Kidney (tissue), 14 donors: ENCODE data around the gene ISM1. TPM values are rescaled to one million over a fixed set of nuclear protein-coding genes. Genes with fewer than 3 reads are reported as not detected.

Experiments
- DNase-seq, 5 donors: peaks; one replicate each; pipeline ENCODE4 v3.0.0-alpha.2; 2013 to 2020
- FAIRE-seq: peaks from 2 replicates; lab custom pipeline; 2012; peaks lifted over from hg19 to GRCh38; lab: Jason Lieb, UNC
- H3K27ac ChIP-seq, 2 donors: one replicate each; pipeline ENCODE4 v1.7.0; 2013; ENCODE audit warnings: low read depth in 2 of 2, low read length in 2 of 2, inconsistent platforms in 1 of 2
- H3K27me3 ChIP-seq: one replicate; pipeline ENCODE4 v1.7.1; 2013; ENCODE audit warnings: low read length, inconsistent platforms; ENCODE audit not compliant: control insufficient read depth, insufficient read depth
- H3K36me3 ChIP-seq, 3 donors: one replicate each; pipeline versions ENCODE4 v1.7.0 to v1.7.1; 2013; ENCODE audit warnings: low read length in 3 of 3, control low read depth in 1 of 3, inconsistent platforms in 1 of 3; ENCODE audit not compliant: insufficient read depth in 3 of 3, control insufficient read depth in 2 of 3
- H3K4me1 ChIP-seq, 3 donors: one replicate each; pipeline versions ENCODE4 v1.7.0 to v1.7.1; 2013; ENCODE audit warnings: low read length in 3 of 3, inconsistent platforms in 1 of 3, low read depth in 1 of 3; ENCODE audit not compliant: control insufficient read depth in 2 of 3, insufficient read depth in 2 of 3
- H3K4me3 ChIP-seq, 3 donors: one replicate each; pipeline versions ENCODE4 v1.7.0 to v1.8.1; 2013; ENCODE audit warnings: low read length in 3 of 3, control low read depth in 1 of 3, inconsistent platforms in 1 of 3
- H3K9ac ChIP-seq, 3 donors: one replicate each; pipeline versions ENCODE4 v1.7.0 to v1.7.1; 2013; ENCODE audit warnings: low read length in 3 of 3, control low read depth in 1 of 3, inconsistent platforms in 1 of 3
- H3K9me3 ChIP-seq, 3 donors: one replicate each; pipeline versions ENCODE4 v1.7.0 to v1.7.1; 2013; ENCODE audit warnings: low read length in 3 of 3, control low read depth in 1 of 3, inconsistent platforms in 1 of 3; ENCODE audit not compliant: control insufficient read depth in 2 of 3, insufficient read depth in 1 of 3
- CTCF ChIP-seq: IDR thresholded peaks from 3 replicates; pipeline ENCODE4 v1.5.1; 2012; ENCODE audit warnings: mild to moderate bottlenecking, moderate library complexity, borderline replicate concordance; ENCODE audit not compliant: insufficient read depth; ENCODE audit errors: extremely low read depth
- intact Hi-C: fragments of 100-400 bp; cut with DNase I; formaldehyde crosslinking; loops from one replicate; pipeline ENCODE4 v1.11.1; 2022
- polyA plus RNA-seq: library from polyadenylated mRNA; stranded (reverse); fragments of 350-450 nt; fragmentation: Illumina TruSeq; extraction: RNeasy Lipid Tissue Mini Kit (QIAGEN cat#74804); gene quantifications from one replicate; pipeline ENCODE4 v1.2.3, GENCODE V29; 2014; ENCODE audit warnings: low read depth, low replicate concordance; ENCODE audit not compliant: insufficient read depth
- total RNA-seq: library from RNA; stranded (reverse); fragmentation: NEBNext Ultra II Directional; extraction: Animal tissue kit (Norgen Biotek cat#: 25700); gene quantifications from one replicate; pipeline ENCODE4 v1.2.1, GENCODE V29; 2021
- donor health status: control.
- donor health status: control.
- donor health status: control.
- donor health status: control.
- donor health status: control.
- donor health status: DM: yes; HTN: yes; CAD: no.
- donor health status: Normal renal cell carcinoma (clear cell type).

ISM1 gene
- total and polyA plus RNA-seq, 2 donors from 2014 or later: 2.0 to 2.6 TPM

GRCh38 chr20:13336308-13337089, 115.4 kb downstream of the ISM1 start:
- Histone ChIP-seq H3K4me1 (no peaks in the 10 kb centered on the region), H3K36me3 (no peaks in the 10 kb centered on the region), H3K9ac (no peak overlapping the region), H3K27me3 (no peaks in the 10 kb centered on the region), H3K27ac (no peak overlapping the region), H3K9me3 (no peaks in the 10 kb centered on the region), H3K4me3 (no peak overlapping the region)
- DNase-seq: no peak
- no peak for FAIRE-seq
- TF ChIP-seq CTCF: no peak
- intact Hi-C loops: no loop called here

- FAIRE-seq (no peak), DNase-seq (no peak)
- Histone ChIP-seq H3K27ac (no peak overlapping the region), H3K27me3 (no peaks in the 10 kb centered on the region), H3K36me3 (no peaks in the 10 kb centered on the region), H3K4me1 (no peaks in the 10 kb centered on the region), H3K9ac (no peak overlapping the region), H3K9me3 (no peaks in the 10 kb centered on the region), H3K4me3 (no peak overlapping the region)
- no peak for TF ChIP-seq CTCF
- intact Hi-C loops: no loop called here
These were observed 116.2 kb downstream of the ISM1 start for GRCh38 chr20:13337090-13337784.

- intact Hi-C loops: no loop called here
- no peak overlapping the region for H3K4me3 ChIP-seq
- DNase-seq (no peak), FAIRE-seq (no peak)
- H3K9me3 ChIP-seq: no peaks in the 10 kb centered on the region
- no peaks in the 10 kb centered on the region for H3K36me3 ChIP-seq
- no peaks in the 10 kb centered on the region for H3K27me3 ChIP-seq
- H3K4me1 ChIP-seq: no peaks in the 10 kb centered on the region
- no peak overlapping the region for H3K27ac ChIP-seq
- TF ChIP-seq CTCF: no peak
- H3K9ac ChIP-seq: no peak overlapping the region
These were observed 117.1 kb downstream of the ISM1 start for GRCh38 chr20:13338097-13338661.
